ENCODE measurements around the gene NFE2L3.
"Not testable (repeated sequence)": the region's sequence is repeated elsewhere in the genome, so short reads cannot be mapped to it uniquely, and the experiment has no call there.

Gene NFE2L3, protein sequence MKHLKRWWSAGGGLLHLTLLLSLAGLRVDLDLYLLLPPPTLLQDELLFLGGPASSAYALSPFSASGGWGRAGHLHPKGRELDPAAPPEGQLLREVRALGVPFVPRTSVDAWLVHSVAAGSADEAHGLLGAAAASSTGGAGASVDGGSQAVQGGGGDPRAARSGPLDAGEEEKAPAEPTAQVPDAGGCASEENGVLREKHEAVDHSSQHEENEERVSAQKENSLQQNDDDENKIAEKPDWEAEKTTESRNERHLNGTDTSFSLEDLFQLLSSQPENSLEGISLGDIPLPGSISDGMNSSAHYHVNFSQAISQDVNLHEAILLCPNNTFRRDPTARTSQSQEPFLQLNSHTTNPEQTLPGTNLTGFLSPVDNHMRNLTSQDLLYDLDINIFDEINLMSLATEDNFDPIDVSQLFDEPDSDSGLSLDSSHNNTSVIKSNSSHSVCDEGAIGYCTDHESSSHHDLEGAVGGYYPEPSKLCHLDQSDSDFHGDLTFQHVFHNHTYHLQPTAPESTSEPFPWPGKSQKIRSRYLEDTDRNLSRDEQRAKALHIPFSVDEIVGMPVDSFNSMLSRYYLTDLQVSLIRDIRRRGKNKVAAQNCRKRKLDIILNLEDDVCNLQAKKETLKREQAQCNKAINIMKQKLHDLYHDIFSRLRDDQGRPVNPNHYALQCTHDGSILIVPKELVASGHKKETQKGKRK

DNA sequence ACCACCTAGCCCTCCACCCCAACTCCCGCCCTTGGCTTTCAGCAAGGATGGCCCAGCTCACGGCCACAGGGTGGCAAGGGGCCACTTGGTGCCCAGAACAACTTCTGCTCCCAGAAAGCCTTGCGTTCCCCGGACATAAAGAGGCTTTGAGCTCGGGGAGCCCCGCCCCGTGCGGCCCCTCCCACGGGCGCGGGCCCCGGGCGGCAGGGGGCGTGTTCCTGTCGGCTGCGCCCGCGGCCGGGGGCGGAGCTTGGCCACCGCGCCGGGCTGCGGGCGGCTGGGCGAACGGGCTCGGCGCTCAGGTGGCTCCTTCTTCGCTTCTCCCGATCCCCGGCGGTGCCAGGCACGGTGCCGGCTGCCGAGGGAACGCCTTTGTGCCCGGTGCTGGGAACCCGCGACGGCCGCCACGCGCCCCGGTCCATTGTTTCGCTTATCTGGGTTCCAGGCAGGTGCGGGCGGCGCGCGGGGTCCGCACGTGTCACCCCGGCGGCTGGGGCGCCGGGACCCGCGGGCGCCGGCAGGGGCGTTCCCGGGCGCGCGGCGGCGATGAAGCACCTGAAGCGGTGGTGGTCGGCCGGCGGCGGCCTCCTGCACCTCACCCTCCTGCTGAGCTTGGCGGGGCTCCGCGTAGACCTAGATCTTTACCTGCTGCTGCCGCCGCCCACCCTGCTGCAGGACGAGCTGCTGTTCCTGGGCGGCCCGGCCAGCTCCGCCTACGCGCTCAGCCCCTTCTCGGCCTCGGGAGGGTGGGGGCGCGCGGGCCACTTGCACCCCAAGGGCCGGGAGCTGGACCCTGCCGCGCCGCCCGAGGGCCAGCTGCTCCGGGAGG, at the start of gene NFE2L3:
Gene NFE2L3, plus strand, starts transcription at position 246 of the 829 bp plus-strand sequence. Its CDS starts 301 bp downstream, at position 547.
- DNase-seq = peak; percentile 88

DNA sequence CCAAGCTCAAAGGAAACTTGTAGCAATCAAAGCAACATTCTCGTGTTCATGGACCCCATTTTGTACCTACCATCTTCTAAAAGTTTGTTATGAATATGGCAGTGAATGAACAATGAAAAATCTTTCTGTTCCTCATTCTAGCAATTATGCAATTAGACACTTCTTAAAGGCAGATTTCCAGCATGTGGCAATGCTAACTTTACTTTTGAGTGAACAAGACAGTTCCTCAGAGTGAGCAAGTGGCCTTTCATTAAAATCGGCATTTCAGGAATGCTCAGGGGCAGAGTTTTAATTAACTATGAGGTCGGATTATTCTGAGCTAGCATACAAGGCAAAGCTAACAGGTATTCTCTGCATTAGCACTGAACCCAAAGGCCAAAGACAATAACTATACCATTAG, 48.4 kb upstream of the NFE2L3 start:
- DNase-seq = no peak

DNA sequence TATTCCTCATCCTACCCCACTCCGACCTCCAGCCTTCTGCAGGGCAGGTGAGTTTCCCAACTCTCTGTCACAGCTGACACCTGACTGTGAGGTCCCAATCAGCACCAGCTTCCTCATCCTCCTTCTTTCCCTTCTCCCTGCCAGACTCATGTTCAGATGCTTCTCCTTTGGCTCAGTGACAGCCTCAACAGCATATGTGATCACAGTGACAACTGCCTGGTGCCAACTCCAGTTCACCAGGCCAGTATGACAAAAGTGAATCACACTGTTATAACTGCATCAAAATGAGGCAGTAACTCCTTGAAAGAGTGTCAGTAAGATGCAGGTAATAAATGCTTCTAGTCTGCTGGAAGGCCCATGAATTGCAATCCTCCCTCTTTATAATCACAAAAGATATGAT, 46.8 kb upstream of the NFE2L3 start:
- no peak for DNase-seq

DNA sequence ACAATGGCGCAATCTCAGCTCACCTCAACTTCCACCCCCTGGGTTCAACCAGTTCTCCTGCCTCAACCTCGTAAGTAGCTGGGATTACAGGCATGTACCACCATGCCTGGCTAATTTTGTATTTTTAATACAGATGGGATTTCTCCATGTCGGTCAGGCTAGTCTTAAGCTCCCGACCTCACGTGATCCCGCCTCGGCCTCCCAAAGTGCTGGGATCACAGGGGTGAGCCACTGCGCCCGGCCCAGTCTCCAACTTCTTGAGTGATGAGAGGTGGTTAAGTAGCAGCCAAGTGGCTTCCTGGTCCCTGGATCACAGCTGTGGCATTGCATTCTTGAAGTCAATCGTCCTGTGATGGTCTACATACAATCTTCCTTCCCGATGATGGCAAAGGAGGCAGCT, 46.1 kb upstream of the NFE2L3 start:
- DNase-seq = no peak

DNA sequence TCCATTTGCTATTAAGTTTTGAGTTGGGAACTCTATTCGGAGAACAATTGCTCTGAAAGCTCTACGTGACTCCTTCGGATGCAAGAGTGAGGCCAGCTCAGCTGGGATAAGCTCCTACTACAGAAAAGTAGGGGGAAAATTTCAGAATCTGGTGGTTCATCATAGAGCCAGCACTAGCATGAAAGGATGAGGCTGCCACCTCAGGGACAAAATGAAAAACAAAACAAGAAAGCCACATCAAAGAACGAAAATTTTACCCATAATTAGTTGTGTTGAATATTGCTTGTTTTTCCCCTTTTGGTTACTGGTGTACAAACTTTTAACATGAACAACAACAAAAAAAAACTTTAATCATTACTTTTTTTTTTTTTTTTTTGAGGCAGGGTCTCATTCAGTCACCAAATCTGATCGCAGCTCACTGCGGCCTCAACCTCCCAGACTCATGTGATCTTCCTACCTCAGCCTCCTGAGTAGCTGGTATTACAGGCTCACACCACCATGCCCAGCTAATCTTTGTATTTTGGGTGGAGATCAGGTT, 39.7 kb upstream of the NFE2L3 start:
- DNase-seq = peak; percentile 35

DNA sequence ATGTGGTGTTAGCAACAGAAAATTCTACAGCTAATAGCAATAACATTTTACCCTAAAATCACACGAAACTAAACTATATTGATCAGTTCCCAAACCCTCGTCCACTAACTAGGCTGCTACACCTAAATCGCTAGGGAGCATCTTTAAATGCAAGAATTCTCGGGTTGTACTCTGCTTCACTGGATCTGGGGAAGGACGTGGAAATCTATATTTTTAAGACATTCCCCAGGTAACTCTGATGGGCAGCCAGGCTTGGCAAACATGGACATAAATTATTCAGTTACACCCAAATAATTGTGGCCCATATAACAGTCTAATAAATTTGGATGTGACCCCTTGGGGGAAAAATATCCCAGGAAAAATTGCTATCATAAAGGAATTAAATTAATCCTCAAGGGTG, 36.3 kb upstream of the NFE2L3 start:
- no peak for DNase-seq

DNA sequence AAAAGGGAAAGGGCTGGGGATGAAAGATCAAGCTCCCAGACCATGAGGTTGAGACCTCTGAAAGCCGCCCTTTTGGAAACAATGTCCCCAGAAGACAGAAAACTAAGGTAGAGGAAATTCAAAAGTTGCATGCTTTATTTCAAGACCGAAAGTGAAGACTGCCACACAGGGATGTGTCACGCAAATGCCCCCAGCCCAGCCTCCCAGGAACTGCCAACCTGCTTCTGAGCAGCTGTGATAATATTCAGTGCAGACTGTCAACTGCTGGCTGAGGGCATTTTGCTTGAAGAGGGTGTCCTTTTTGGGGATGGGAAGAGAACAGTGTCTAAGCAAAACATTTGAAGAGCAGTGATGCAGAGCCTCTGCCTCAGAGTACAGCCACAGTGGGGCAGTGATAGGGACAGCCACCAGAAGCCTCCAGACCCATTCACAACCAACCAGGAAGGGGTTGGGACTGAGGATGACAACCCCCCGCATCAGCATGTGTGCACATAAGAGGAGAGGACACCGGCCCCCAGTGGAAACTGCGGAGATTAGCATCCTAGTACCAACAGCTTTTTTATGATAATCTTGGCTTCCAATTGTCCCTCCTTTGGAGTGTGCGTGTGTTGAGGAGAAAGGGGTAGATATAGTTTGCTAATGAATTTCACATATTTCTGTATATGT, 34.7 kb upstream of the NFE2L3 start:
- no peak for DNase-seq

DNA sequence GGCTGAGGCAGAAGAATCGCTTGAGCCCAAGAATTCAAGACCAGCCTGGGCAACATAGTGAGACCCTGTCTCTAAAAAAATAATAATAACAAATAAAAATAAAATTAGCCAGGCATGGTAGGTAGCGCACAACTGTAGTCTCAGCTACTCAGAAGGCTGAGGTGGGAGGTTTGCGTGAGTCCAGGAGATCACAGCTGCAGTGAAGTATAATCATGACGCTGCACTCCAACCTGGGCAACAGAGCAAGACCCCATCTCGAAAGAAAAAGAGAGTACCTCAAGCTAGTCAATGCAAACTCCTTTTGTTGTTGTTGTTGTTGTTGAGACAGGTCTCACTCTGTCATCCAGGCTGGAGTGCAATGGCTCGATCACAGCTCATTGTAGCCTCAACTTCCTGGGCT, 34.0 kb upstream of the NFE2L3 start:
- no peak for DNase-seq

DNA sequence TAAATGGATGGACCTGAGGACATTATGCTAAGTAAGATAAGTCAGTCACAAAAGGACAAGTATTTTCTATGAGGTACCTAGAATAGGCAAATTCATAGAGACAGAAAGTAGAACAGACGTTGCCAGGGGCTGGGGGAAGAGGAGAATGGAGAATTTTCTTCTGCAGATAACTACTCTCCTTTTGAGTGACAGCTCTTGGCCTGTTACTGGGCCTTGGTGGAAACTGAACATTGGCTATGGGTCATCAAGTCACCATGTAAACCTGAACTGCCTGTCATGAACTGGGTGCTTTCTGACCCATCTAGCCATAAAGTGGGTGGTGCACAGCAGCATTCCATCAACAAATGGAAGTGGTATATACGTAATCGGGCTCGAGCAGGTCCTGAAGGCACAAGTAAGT, 29.3 kb upstream of the NFE2L3 start:
- no peak for DNase-seq

DNA sequence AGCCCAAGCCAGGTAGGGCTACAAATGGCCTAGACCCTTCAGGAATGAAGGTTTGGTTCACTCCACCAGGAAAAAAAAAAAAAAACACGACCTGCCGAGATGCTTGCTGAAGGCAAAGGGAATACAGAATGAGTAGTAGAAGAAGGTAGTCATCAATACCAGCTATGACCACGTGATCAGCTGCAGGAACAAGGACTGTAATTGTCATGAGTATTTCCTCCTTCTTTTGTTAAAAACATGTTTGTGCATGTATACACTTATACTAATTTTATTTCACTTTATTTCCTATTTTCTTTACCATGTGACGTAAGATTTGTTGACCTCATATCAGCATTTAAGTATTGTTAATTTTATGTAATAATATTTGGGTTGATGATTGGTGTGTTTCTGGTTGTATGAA, 27.2 kb upstream of the NFE2L3 start:
- not testable (repeated sequence) for DNase-seq

DNA sequence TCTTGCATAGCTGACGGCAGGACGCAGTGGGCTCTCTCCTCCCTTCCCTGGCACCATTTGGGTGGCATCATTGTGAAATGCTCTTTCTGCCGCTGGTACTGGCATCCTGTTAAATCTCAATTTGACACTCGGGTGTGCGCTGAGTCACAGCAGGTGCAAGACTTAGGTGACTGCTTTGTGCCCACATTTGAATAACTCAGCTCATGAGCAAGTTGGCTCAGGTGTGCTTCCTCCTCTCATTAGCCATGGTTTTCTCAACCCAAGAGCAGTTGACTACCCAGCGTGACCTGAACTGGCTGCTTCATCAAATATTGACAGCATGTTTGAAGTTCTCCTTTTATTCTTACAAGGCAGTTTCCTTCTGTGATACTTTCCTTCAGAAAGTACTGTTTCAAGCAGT, 24.6 kb upstream of the NFE2L3 start:
- no peak for DNase-seq

DNA sequence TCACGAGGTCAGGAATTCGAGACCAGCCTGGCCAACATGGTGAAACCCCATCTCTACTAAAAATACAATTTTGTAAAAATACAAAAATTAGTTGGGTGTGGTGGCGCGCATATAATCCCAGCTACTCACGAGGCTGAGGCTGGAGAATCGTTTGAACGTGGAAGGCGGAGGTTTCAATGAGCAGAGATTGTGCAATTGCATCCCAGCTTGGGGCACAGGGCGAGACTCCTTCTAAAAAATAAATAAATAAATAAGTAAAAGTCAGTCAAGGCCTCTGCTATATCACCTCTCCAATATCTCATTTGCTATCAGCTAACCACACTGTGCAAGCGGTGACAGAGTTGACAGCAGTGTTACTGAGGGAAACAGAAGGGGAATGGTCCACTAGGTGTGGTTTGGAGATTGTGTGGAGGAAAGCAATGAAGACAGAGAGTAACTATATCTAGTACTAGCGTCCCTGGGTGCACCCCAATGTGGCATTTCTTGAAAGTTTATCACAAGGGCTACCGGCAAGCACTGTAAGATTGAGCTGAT, 20.9 kb upstream of the NFE2L3 start:
- no peak for DNase-seq

DNA sequence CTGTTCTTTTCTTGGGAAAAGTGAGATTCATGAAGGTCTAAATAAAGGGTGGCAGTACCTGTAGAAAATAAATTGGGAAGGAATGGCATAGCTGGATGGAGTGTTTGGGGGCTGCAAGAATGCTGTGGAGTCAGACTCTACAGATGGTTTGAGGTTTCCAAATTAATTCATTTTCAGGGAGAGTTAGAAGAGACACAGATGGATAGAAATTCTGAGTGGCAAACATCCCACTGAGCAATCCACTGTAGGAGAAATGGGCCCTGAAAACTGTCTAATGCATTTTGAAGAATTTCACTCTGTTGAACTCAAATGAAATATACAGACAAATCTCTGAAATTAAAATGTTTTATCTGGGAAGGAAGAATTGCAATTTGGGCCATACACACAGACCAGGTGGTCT, 16.9 kb upstream of the NFE2L3 start:
- DNase-seq = no peak

DNA sequence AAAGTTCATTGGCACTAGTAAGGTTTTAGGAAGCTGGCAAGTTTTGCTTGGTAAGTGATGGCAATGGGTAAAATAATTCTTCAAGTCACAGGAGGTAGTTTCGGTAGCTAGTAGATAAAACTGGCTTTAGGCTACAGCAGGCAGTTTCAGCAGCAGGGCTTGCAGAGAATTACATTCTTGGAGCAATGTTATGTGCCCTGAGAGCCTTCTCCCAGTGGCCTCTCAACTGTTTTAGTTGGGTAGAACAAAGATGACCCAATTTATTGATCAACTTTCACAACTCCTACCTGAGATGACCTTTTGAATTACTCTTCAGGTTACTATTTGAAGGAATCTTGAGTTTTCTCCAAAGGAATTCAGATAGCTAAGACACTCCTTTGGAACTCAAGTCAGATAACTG, 16.4 kb upstream of the NFE2L3 start:
- DNase-seq = no peak

DNA sequence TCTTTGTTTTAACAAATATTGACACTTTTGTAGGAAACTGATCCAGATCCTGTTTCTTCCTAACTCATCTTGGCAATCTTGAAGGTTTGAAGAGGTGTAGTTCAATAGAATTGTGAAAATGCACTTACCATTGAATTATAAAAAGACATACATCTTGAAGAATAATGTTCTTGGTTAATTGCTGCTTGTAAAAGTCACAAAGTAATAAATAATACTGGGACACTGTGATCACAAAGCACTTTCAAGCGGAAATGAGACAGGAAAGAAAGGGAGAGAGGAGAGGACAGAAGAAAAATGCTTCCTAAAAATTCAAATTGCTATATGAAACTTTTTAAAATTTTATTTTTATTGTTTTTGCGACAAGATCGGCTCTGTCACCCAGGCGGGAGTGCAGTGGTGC, 15.2 kb upstream of the NFE2L3 start:
- DNase-seq = no peak

DNA sequence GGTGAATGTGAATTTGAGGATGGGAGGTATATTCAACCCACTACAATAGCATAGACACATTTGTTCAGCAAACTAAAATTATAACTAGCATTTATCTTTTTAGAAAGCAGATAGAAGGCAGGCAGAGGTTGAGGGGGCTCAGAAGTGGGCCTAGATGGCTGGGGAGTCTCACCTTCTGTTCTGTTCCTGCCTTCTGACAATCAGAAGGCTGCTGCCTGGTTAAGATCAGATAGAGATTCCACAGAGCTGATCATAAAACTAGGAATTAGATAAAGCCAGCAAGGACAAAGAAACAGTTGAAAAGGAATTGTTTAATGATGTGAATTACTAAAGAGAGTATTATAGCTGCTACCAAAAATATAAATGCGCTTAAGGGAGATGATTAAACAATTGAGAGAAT, 11.6 kb upstream of the NFE2L3 start:
- DNase-seq = no peak

DNA sequence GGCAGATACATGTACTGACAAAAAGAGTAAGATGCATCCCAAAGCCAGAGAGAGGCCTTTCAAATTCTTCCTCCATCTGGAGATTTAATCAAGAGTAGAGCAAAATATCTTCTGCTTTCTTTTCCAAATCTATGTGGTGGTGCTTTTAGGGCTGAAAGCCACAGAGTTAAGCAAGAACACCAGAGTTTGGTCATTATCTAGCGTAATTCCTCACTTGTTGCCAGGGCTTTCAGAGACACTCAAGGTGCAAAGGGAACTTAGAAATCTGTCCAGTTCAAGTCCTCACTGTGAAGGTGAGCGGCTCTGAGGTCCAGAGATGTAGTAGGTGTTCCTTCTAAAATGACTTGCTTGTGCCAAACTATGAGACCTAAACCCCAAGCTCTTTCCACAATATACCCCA, 10.9 kb upstream of the NFE2L3 start:
- DNase-seq = no peak

DNA sequence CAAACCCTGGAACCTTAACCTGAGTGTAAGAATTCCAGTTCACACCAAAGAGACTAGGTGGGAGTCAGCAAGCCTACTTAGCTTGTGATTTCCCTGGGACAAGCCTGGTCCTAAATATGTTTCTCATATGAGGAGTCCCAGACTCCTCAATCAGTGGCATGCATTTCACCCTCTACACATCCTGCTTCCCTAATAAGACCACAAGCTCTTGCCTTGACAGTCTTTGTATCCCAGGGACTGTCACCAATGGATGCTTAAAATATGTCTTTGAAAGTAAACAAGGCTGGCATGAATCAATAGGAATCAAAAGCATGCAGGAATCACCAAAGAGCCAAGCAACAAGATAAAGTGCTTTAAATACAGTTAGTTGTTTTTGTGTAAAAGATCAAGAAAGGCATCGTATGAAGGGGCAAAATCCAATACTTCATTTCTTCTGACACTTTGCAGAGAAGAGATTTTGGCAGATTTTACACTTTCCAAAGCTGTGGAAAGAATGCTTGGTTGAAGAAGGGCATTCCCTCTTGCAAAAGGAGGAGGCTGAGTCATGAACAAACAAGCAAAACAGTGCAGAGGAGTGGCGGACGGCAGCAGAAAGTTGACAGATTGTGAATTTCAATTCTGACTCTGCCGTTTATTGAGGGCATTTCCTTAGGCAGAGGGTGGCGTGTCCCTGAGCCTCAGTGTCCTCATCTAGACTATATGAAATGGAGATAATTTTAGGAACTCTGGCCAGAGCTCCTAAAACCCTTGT, 8.5 kb upstream of the NFE2L3 start:
- DNase-seq = no peak

DNA sequence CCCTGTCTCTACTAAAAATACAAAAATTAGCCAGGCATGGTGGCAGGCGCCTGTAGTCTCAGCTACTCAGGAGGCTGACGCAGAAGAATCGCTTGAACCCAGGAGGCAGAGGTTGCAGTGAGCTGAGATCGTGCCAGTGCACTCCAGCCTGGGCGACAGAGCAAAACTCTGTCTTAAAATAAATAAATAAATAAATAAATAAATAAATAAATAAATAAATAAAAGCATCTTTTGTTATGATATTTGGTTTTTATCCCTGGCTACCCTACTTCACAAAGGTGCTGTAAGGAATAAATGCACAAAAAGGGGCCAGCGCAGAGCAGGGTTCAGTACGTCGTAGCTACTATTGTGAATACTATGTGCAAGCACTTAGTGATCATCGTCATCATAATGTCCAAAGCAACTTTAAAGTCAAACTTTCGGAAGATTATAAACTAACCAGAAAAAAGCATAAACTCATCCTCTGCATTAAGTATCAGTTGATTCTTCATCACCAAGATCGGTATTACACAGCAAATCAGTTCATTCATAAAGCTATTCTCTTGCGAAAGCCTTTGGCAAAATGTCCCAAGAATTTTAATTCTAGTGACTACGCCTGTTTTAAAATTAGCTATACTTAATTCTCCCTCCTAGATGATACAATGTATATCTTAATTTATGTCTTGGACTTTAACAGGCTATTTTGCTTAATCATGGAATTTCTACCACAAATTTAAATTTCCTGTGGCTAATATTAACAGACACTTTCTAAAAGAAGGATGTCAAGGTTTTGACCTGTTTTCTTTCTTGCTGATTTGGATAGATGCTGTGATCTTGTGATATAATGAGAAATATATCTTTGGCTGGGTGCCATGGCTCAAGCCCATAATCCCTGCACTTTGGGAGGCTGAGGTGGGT, 7.6 kb upstream of the NFE2L3 start:
- DNase-seq = no peak

DNA sequence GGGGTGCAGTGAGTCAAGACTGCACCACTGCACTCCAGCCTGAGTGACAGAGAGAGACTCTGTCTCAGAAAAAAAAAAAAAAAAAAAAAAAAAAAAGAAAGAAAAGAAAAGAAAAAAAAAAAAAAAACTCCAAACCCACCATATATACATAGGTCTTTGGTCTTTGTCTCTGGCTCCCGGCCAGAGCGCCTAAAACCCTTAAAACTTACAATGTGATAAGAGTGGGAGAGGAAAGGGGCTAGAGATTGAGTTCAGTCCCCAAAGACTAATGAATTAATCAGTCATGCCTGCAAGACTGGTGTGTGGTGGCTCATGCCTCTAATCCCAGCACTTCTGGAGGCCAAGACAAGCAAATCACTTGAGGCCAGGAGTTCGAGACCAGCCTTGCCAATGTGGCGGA, 6.8 kb upstream of the NFE2L3 start:
- no peak for DNase-seq

DNA sequence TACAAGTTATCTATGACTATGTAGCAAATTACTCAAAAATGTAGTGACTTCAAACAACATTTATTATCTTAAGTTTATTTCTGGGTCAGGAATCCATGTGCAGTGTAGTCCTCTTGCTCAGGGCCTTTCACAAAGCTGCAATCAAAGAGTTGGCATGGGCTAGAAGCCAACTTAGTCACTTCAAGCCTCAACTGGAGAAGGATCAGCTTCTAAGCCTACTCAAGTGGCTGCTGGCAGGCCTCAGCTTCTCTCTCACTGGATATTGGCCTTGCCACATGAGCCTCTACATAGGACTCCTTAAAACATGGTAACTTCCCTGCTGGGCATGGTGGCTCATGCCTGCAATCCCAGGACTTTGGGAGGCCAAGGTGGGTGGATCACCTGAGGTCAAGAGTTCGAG, 5.0 kb upstream of the NFE2L3 start:
- no peak for DNase-seq
